ENCODE results near the gene CD58. TPM values are rescaled to one million over a fixed set of nuclear protein-coding genes. Genes with fewer than 3 reads are reported as not detected.

The CD58 gene
- polyA plus RNA-seq, 1 donor (not counting 4 experiments of a cell fraction or from before 2014, with no cell fraction given): 38.6 TPM

- FAIRE-seq: no peak
These were observed 68.0 kb downstream of the CD58 start for GRCh38 chr1:116502671-116503314.

DNA sequence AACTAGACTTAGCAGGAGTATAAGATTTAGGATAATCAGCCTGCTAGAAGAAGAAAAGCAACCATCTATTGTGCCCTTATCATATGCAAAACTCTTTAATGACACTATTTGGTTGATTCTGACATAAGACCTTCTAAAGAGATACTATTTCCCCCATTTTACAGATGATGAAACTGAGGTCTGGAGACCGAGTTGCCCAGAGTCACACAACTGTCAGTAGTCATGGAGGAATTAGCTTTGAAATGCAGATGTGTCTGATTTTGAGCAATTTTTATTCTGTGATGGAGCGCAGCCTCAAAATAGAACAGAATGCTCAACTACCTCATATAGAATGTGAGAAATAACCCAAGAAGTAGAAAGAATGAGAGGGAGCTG is 69.0 kb downstream of the CD58 start:
- no peak overlapping the region for H3K27ac ChIP-seq (ENCODE audit: control insufficient read depth, insufficient read depth, low read length)
- H2AFZ ChIP-seq (ENCODE audit: control insufficient read depth, low read length): no peak overlapping the region

More at GRCh38 chr1:116502671-116503314, 68.0 kb downstream of the CD58 start:
- Histone ChIP-seq H3K27me3 (ENCODE audit: control insufficient read depth, extremely low read depth, insufficient read depth, low read length) (no peaks in the 10 kb centered on the region), H4K20me1 (ENCODE audit: control insufficient read depth, extremely low read depth, insufficient read depth, low read length) (no peaks in the 10 kb centered on the region), H3K27ac (ENCODE audit: control insufficient read depth, insufficient read depth, low read length) (no peak overlapping the region), H3K4me1 (ENCODE audit: control insufficient read depth, extremely low read depth, insufficient read depth, low read length) (peaks cover 31% of the 10 kb centered on the region), H2AFZ (ENCODE audit: control insufficient read depth, low read length) (no peak overlapping the region), H3K36me3 (ENCODE audit: control insufficient read depth in 2 of 2, extremely low read depth in 1 of 2, insufficient read depth in 2 of 2, low read length in 2 of 2) (no peaks in the 10 kb centered on the region), H3K9ac (ENCODE audit: control insufficient read depth, extremely low read depth, insufficient read depth, low read length) (no peak overlapping the region), H3K9me3 (ENCODE audit: control insufficient read depth, low read depth, low read length) (no peaks in the 10 kb centered on the region), H3K4me3 (ENCODE audit: control insufficient read depth in 2 of 3, extremely low read depth in 1 of 3, insufficient read depth in 2 of 3, low read depth in 1 of 3, low read length in 3 of 3) (no peak overlapping the region), H3K4me2 (ENCODE audit: control insufficient read depth, extremely low read depth, insufficient read depth, low read depth, low read length) (no peak overlapping the region), H3K9me1 (ENCODE audit: control insufficient read depth, extremely low read depth, insufficient read depth, low read length) (peaks cover 2% of the 10 kb centered on the region), H3K79me2 (ENCODE audit: control insufficient read depth, insufficient read depth, low read length) (no peaks in the 10 kb centered on the region)
- TF ChIP-seq, protein P1, sequence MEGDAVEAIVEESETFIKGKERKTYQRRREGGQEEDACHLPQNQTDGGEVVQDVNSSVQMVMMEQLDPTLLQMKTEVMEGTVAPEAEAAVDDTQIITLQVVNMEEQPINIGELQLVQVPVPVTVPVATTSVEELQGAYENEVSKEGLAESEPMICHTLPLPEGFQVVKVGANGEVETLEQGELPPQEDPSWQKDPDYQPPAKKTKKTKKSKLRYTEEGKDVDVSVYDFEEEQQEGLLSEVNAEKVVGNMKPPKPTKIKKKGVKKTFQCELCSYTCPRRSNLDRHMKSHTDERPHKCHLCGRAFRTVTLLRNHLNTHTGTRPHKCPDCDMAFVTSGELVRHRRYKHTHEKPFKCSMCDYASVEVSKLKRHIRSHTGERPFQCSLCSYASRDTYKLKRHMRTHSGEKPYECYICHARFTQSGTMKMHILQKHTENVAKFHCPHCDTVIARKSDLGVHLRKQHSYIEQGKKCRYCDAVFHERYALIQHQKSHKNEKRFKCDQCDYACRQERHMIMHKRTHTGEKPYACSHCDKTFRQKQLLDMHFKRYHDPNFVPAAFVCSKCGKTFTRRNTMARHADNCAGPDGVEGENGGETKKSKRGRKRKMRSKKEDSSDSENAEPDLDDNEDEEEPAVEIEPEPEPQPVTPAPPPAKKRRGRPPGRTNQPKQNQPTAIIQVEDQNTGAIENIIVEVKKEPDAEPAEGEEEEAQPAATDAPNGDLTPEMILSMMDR (optimal IDR thresholded peaks at IDR 0.05 in 1 of 3, IDR thresholded peaks at IDR 0.05 in 1 of 3, conservative IDR thresholded peaks at IDR 0.05 in 1 of 3; ENCODE audit: extremely low read depth in 1 of 3, insufficient read depth in 2 of 3, low read length in 3 of 3): no peak
- dilution Hi-C loops (cut with MboI; ENCODE audit: extremely low pct_ligation_motif_present, low sequenced_read_pairs): no loop called here
- no peak for DNase-seq (ENCODE audit: low read depth, low spot score)

More for the DNA sequence above, 69.0 kb downstream of the CD58 start:
- Histone ChIP-seq H3K27me3 (ENCODE audit: control insufficient read depth, extremely low read depth, insufficient read depth, low read length) (no peaks in the 10 kb centered on the region), H3K9ac (ENCODE audit: control insufficient read depth, extremely low read depth, insufficient read depth, low read length) (no peak overlapping the region), H4K20me1 (ENCODE audit: control insufficient read depth, extremely low read depth, insufficient read depth, low read length) (no peaks in the 10 kb centered on the region), H3K9me1 (ENCODE audit: control insufficient read depth, extremely low read depth, insufficient read depth, low read length) (peaks cover 2% of the 10 kb centered on the region), H3K4me3 (ENCODE audit: control insufficient read depth in 2 of 3, extremely low read depth in 1 of 3, insufficient read depth in 2 of 3, low read depth in 1 of 3, low read length in 3 of 3) (no peak overlapping the region), H3K4me1 (ENCODE audit: control insufficient read depth, extremely low read depth, insufficient read depth, low read length) (peaks cover 31% of the 10 kb centered on the region), H3K9me3 (ENCODE audit: control insufficient read depth, low read depth, low read length) (no peaks in the 10 kb centered on the region), H3K4me2 (ENCODE audit: control insufficient read depth, extremely low read depth, insufficient read depth, low read depth, low read length) (no peak overlapping the region), H3K36me3 (ENCODE audit: control insufficient read depth in 2 of 2, extremely low read depth in 1 of 2, insufficient read depth in 2 of 2, low read length in 2 of 2) (no peaks in the 10 kb centered on the region), H3K79me2 (ENCODE audit: control insufficient read depth, insufficient read depth, low read length) (no peaks in the 10 kb centered on the region)
- dilution Hi-C loops (cut with MboI; ENCODE audit: extremely low pct_ligation_motif_present, low sequenced_read_pairs): no loop called here
- TF ChIP-seq, protein P1 (optimal IDR thresholded peaks at IDR 0.05 in 1 of 3, IDR thresholded peaks at IDR 0.05 in 1 of 3, conservative IDR thresholded peaks at IDR 0.05 in 1 of 3; ENCODE audit: extremely low read depth in 1 of 3, insufficient read depth in 2 of 3, low read length in 3 of 3): no peak
- TF ChIP-seq EZH2 (IDR thresholded peaks at IDR 0.05; ENCODE audit: low read length): no peak
- DNase-seq (ENCODE audit: low read depth, low spot score) (no peak), FAIRE-seq (no peak)

Data from keratinocyte (primary cell).